Measurements from ENCODE around the gene ANKRD13A.
"Not testable (repeated sequence)": the region's sequence is repeated elsewhere in the genome, so short reads cannot be mapped to it uniquely, and the experiment has no call there.

The ANKRD13A gene

GRCh38 chr12:110088216-110088615, 89.0 kb downstream of the ANKRD13A start:
- DNase-seq = not testable (repeated sequence)

GRCh38 chr12:110088936-110089335, 89.7 kb downstream of the ANKRD13A start:
- no peak for DNase-seq

All from stimulated activated CD4-positive, alpha-beta T cell treated with anti-CD3 and anti-CD28 coated beads, Interleukin-4, amount 100 ng/mL, for 24 hours (primary cell).